Activated CD4-positive, alpha-beta T cell treated with anti-CD3 and anti-CD28 coated beads, Interleukin-2, amount 10 ng/mL, durations not matched to agents 24 days and 14 days (primary cell): ENCODE data around the gene ANKIB1. TPM values are rescaled to one million over a fixed set of nuclear protein-coding genes. Genes with fewer than 3 reads are reported as not detected.
"Not testable (repeated sequence)": the region's sequence is repeated elsewhere in the genome, so short reads cannot be mapped to it uniquely, and the experiment has no call there.

Experiments
- DNase-seq: peaks from one replicate; pipeline ENCODE4 v3.0.0; 2022
- H3K27ac Mint-ChIP-seq: one replicate; pipeline ENCODE4 v1.8.0; 2022; ENCODE audit warnings: mild to moderate bottlenecking, mixed read lengths
- H3K27me3 Mint-ChIP-seq: one replicate; pipeline ENCODE4 v1.8.0; 2022; ENCODE audit warnings: mixed read lengths
- H3K36me3 Mint-ChIP-seq: one replicate; pipeline ENCODE4 v1.8.0; 2022; ENCODE audit warnings: low read depth, mild to moderate bottlenecking, mixed read lengths
- H3K4me1 Mint-ChIP-seq: one replicate; pipeline ENCODE4 v1.8.0; 2021; ENCODE audit warnings: mixed read lengths
- H3K4me3 Mint-ChIP-seq: one replicate; pipeline ENCODE4 v1.8.0; 2022; ENCODE audit warnings: mild to moderate bottlenecking, moderate library complexity, mixed read lengths
- H3K9me3 Mint-ChIP-seq: one replicate; pipeline ENCODE4 v1.8.0; 2021; ENCODE audit warnings: mixed read lengths
- intact Hi-C: fragments of 100-400 bp; cut with micrococcal nuclease; formaldehyde crosslinking; loops from one replicate; pipeline ENCODE4 v1.15.1; 2023
- total RNA-seq: library from RNA; stranded (reverse); gene quantifications from 2 replicates; pipeline ENCODE4 v1.2.3, GENCODE V29; 2022

The ANKIB1 gene
- total RNA-seq, 1 donor from 2014 or later = 54.3 TPM

DNA sequence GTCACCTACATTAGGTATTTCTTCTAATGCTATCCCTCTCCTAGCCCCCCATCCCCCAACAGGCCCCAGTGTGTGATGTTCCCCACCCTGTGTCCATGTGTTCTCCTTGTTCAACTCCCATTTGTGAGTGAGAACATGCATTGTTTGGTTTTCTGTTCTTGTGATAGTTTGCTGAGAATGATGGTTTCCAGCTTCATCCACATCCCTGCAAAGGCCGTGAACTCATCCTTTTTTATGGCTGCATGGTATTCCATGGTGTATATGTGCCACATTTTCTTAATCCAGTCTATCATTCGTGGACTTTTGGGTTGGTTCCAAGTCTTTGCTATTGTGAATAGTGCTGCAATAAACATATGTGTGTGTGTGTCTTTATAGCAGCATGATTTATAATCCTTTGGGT lies 113.4 kb downstream of the ANKIB1 start:
- H3K4me1 Mint-ChIP-seq, H3K27me3 Mint-ChIP-seq, intact Hi-C loops, DNase-seq, H3K27ac Mint-ChIP-seq, H3K9me3 Mint-ChIP-seq, H3K4me3 Mint-ChIP-seq: not testable (repeated sequence)
- H3K36me3 Mint-ChIP-seq = peaks cover 31% of the 10 kb centered on the region

GRCh38 chr7:92359801-92360200 lies 114.0 kb downstream of the ANKIB1 start:
- no peak overlapping the region for H3K27ac Mint-ChIP-seq
- no peak overlapping the region for H3K4me3 Mint-ChIP-seq
- H3K9me3 Mint-ChIP-seq = no peaks in the 10 kb centered on the region
- peaks cover 29% of the 10 kb centered on the region for H3K36me3 Mint-ChIP-seq
- DNase-seq = no peak
- peaks cover 3% of the 10 kb centered on the region for H3K4me1 Mint-ChIP-seq
- no peaks in the 10 kb centered on the region for H3K27me3 Mint-ChIP-seq
- intact Hi-C loops = no loop called here

GRCh38 chr7:92360387-92360786 lies 114.6 kb downstream of the ANKIB1 start:
- DNase-seq = no peak
- intact Hi-C loops = no loop called here
- Mint-ChIP-seq H3K4me3 (no peak overlapping the region), H3K36me3 (peaks cover 27% of the 10 kb centered on the region), H3K9me3 (no peaks in the 10 kb centered on the region), H3K27ac (no peak overlapping the region), H3K27me3 (no peaks in the 10 kb centered on the region), H3K4me1 (peaks cover 3% of the 10 kb centered on the region)

GRCh38 chr7:92362131-92362530 lies 116.4 kb downstream of the ANKIB1 start:
- peaks cover 3% of the 10 kb centered on the region for H3K4me1 Mint-ChIP-seq
- no peaks in the 10 kb centered on the region for H3K9me3 Mint-ChIP-seq
- intact Hi-C loops = no loop called here
- H3K27ac Mint-ChIP-seq = no peak overlapping the region
- no peak for DNase-seq
- no peak overlapping the region for H3K4me3 Mint-ChIP-seq
- no peaks in the 10 kb centered on the region for H3K27me3 Mint-ChIP-seq
- H3K36me3 Mint-ChIP-seq = peaks cover 34% of the 10 kb centered on the region

DNA sequence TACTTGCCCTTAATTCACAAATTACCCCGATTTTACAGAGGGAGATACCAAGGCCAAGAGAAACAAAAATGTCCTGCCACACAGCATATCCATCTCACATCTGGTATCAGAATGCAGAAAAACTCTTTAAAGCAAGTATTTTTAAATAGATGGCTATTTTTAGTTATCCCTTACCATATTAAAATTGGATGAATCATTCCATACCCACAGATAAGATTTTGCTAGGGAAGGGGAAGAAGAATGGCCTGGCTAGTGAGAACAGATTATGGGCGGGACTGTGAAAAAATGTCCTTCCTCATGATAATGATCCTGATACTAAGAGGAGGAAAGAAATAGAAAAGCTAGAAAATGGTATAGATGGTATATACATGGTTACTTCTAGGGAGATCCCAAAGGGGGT lies 121.0 kb downstream of the ANKIB1 start:
- DNase-seq = no peak
- Mint-ChIP-seq H3K27me3 (no peaks in the 10 kb centered on the region), H3K27ac (no peak overlapping the region), H3K36me3 (peaks cover 32% of the 10 kb centered on the region), H3K4me3 (no peak overlapping the region), H3K9me3 (no peaks in the 10 kb centered on the region), H3K4me1 (no peaks in the 10 kb centered on the region)
- intact Hi-C loops = no loop called here

- H3K4me3 Mint-ChIP-seq = no peak overlapping the region
- no peaks in the 10 kb centered on the region for H3K4me1 Mint-ChIP-seq
- H3K27me3 Mint-ChIP-seq = no peaks in the 10 kb centered on the region
- H3K27ac Mint-ChIP-seq = no peak overlapping the region
- no peaks in the 10 kb centered on the region for H3K9me3 Mint-ChIP-seq
- no peak for DNase-seq
- intact Hi-C loops = no loop called here
- H3K36me3 Mint-ChIP-seq = peaks cover 28% of the 10 kb centered on the region
Observed at GRCh38 chr7:92368741-92369140, 123.0 kb downstream of the ANKIB1 start.

DNA sequence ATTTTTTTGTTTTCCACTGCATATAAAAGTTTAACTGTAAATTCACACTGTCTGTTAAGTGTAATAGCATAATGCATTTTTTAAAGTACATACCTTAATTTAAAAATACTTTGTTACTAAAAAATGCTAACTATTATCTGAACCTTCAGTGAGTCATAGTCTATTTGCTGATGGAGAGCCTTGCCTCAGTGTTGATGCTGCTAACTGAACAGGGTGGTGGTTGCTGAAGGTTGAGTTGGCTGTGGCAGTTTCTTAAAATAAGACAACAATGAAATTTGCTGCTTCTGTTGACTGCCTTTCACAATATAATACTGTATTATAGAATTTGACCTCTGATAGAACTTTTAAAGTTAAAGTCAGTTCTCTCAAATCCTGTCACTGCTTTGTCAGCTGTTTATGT lies 129.2 kb downstream of the ANKIB1 start:
- H3K36me3 Mint-ChIP-seq = peaks cover 38% of the 10 kb centered on the region
- no peaks in the 10 kb centered on the region for H3K27me3 Mint-ChIP-seq
- H3K9me3 Mint-ChIP-seq = peaks cover 4% of the 10 kb centered on the region
- intact Hi-C loops = no loop called here
- no peaks in the 10 kb centered on the region for H3K4me1 Mint-ChIP-seq
- H3K27ac Mint-ChIP-seq = no peak overlapping the region
- DNase-seq = no peak
- no peak overlapping the region for H3K4me3 Mint-ChIP-seq

GRCh38 chr7:92391071-92391470 lies 145.3 kb downstream of the ANKIB1 start:
- intact Hi-C loops = no loop called here
- Mint-ChIP-seq H3K4me1 (no peaks in the 10 kb centered on the region), H3K27ac (no peak overlapping the region), H3K27me3 (no peaks in the 10 kb centered on the region), H3K4me3 (no peak overlapping the region), H3K36me3 (peaks cover 18% of the 10 kb centered on the region), H3K9me3 (no peaks in the 10 kb centered on the region)
- DNase-seq = no peak

GRCh38 chr7:92397542-92397941 lies 151.8 kb downstream of the ANKIB1 start:
- no peak overlapping the region for H3K27ac Mint-ChIP-seq
- H3K4me3 Mint-ChIP-seq = no peak overlapping the region
- no peak for DNase-seq
- H3K4me1 Mint-ChIP-seq = no peaks in the 10 kb centered on the region
- H3K36me3 Mint-ChIP-seq = peaks cover 23% of the 10 kb centered on the region
- H3K27me3 Mint-ChIP-seq = no peaks in the 10 kb centered on the region
- H3K9me3 Mint-ChIP-seq = no peaks in the 10 kb centered on the region
- intact Hi-C loops = no loop called here

DNA sequence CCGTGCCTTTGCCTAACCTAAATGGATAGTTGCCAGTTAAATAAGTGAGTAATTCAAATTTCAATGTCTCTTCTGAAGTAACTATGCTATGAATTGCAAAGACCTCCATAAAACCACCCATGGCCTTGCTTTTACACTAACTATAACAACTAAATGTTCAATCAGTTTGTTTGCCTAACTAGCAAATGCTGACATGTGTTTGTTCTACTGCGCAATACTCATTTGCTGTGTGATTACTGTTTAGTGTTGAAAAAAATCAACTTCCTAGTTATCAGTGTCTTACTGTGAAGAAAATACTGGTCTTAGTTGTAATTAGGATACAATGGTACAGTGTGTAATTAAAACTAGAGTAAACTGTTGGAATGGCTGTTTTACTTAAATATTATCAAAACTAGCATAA lies 154.2 kb downstream of the ANKIB1 start:
- Mint-ChIP-seq H3K27ac (no peak overlapping the region), H3K36me3 (peaks cover 23% of the 10 kb centered on the region), H3K4me1 (peaks cover 16% of the 10 kb centered on the region), H3K9me3 (no peaks in the 10 kb centered on the region), H3K4me3 (no peak overlapping the region), H3K27me3 (no peaks in the 10 kb centered on the region)
- intact Hi-C loops = no loop called here
- DNase-seq = no peak

GRCh38 chr7:92402920-92403759 lies 157.4 kb downstream of the ANKIB1 start:
- no peak overlapping the region for H3K4me3 Mint-ChIP-seq
- H3K27ac Mint-ChIP-seq = no peak overlapping the region
- H3K36me3 Mint-ChIP-seq = peaks cover 16% of the 10 kb centered on the region
- no peak for DNase-seq
- H3K4me1 Mint-ChIP-seq = peaks cover 16% of the 10 kb centered on the region
- H3K27me3 Mint-ChIP-seq = no peaks in the 10 kb centered on the region
- H3K9me3 Mint-ChIP-seq = no peaks in the 10 kb centered on the region
- intact Hi-C loops = no loop called here

DNA sequence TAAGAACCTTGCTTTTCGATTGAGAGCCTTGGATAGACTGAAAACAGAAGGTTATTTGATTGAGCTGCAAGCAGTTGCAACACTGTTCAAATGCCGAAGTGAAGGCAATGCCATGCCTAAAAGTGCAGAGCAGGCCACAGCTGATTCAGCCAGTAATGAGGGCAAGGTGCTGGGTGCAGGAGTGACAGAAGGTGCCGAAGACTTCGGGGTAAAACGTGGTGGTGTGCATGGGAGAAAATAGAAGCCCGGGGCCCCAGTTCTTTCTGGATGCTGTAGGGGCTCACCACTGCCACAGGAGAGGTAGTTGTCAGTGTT lies 157.9 kb downstream of the ANKIB1 start:
- Mint-ChIP-seq H3K27ac (no peak overlapping the region), H3K9me3 (no peaks in the 10 kb centered on the region), H3K27me3 (no peaks in the 10 kb centered on the region), H3K4me1 (peaks cover 16% of the 10 kb centered on the region), H3K4me3 (no peak overlapping the region), H3K36me3 (peaks cover 12% of the 10 kb centered on the region)
- no peak for DNase-seq
- intact Hi-C loops = no loop called here

- intact Hi-C loops = no loop called here
- peak overlapping the region; percentile 41 for H3K27ac Mint-ChIP-seq
- peaks cover 9% of the 10 kb centered on the region for H3K36me3 Mint-ChIP-seq
- DNase-seq = peak; percentile 80
- peaks cover 16% of the 10 kb centered on the region for H3K4me1 Mint-ChIP-seq
- peaks cover under 1% of the 10 kb centered on the region for H3K9me3 Mint-ChIP-seq
- no peak overlapping the region for H3K4me3 Mint-ChIP-seq
- H3K27me3 Mint-ChIP-seq = no peaks in the 10 kb centered on the region
Observed at GRCh38 chr7:92404170-92404614, 158.4 kb downstream of the ANKIB1 start.

DNA sequence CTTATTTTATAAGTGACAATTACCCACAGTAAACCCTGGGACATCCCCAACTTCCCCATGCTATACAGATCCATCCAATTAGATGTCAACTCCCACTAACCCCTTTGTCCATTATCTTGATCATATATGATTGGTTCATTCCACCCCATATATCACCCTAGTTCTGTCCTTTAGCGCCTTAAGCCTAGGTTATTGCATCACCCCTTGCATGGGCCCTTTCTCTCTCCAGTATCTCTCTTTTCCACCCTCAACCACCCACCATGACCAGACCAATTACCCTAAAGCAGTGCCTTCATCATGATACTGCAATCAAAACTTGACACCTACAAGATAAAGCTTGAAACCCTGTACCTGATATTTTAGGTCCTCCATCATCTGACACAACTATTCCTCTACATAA lies 163.6 kb downstream of the ANKIB1 start:
- Mint-ChIP-seq H3K9me3 (peaks cover 6% of the 10 kb centered on the region), H3K36me3 (peaks cover 1% of the 10 kb centered on the region), H3K27me3 (peaks cover 9% of the 10 kb centered on the region), H3K4me3 (no peak overlapping the region), H3K4me1 (peaks cover 5% of the 10 kb centered on the region), H3K27ac (no peak overlapping the region)
- DNase-seq = no peak
- intact Hi-C loops = no loop called here

GRCh38 chr7:92410162-92410561 lies 164.4 kb downstream of the ANKIB1 start:
- H3K4me3 Mint-ChIP-seq, DNase-seq, H3K27me3 Mint-ChIP-seq, intact Hi-C loops, H3K36me3 Mint-ChIP-seq, H3K9me3 Mint-ChIP-seq, H3K4me1 Mint-ChIP-seq: not testable (repeated sequence)
- H3K27ac Mint-ChIP-seq = peak overlapping the region; percentile 42
